Hematopoietic multipotent progenitor cell treated with erythropoietin and hydrocortisone succinate and interleukin-3 and kit ligand, for 4 days (in vitro differentiated cells): ENCODE data around the gene RAD51B.

Experiments
- DNase-seq: peaks from one replicate; pipeline ENCODE4 v3.0.0-alpha.2; 2015

Gene RAD51B

DNA sequence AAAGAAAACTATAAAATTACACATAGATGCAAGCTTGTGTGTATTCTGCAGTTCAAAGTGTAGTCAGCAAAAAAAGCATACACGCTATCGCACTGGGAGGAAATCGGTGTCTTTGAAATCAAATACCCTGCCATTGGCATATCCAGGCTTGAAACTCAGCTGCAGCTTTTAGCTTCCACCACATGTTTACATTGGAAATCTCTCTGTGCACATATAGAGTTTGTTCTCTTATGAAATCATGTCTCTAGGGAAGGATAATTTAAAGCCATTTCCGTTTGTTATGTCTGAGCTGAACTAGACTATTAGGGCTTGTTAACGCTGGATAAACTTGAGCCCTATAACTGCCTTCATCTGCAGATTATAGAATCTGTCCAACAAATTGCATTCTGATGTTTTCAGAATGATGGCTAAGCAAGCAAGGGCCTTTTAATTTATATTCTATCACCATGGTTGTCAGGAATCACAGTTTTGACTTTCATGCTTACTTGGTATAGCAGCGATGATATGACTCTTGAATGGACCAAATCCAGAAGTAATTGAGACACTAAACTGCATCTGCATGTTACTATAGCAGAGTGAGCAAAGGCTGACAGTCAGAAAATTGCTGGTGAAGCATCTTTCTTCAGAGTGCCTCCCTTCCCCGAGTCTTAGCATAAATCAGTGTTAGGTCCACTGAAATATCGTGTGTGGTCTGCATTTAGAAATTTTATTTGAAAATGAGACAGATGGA is 530.5 kb downstream of the RAD51B start:
- no peak for DNase-seq

DNA sequence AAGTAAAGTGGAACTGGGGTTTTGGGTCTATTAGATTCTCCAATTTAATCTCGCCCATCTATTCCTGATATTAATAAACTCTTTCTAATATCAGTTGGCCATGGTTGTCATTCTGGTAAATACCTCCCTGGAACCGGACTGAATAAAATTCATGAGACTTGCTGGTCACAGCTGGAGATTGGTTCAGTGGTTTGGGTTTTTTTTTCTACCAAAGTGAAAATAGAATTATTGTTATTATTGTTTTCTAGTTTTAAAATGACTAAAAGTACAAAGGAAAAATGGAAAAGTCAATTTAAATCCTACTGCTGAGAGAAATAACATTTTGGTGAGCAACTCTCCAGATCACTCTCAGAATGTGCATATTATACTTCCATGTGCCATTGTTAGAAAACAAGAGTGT is 535.8 kb downstream of the RAD51B start:
- DNase-seq, result no peak

DNA sequence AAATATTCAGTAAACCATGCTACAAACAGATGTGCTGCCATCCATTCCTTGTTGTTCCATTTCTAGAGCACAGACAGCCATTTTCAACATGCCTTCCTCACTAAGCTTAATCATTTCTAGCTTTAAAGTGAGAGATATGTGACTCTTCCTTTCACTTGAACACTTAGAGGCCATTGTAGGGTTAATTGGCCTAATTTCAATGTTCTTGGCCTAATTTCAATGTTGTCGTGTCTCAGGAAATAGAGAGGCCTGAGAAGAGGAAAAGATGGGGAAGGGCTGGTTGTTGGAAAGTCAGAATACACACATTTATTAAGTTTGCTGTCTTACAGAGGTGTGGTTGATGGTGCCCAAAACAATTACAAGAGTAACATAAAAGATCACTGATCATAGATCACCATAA is 538.2 kb downstream of the RAD51B start:
- no peak for DNase-seq

DNA sequence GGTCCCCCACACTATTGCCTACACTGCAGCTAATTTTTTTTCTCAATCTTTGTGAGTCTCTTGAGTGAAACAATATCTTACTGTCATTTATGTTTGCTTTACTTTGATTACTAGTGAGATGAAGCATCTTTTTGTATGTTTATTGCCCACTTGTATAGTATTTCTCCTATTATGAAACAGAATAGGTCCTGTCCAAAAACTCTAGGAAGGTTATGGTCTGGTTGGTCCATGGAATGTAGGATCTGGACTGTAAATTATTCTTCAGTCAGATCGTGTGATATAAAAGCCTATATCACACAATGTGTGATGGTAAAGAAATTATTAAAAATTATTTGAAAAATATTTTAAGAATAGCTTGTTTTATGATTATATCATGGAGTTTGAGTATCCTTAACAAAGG is 538.9 kb downstream of the RAD51B start:
- DNase-seq, result no peak

DNA sequence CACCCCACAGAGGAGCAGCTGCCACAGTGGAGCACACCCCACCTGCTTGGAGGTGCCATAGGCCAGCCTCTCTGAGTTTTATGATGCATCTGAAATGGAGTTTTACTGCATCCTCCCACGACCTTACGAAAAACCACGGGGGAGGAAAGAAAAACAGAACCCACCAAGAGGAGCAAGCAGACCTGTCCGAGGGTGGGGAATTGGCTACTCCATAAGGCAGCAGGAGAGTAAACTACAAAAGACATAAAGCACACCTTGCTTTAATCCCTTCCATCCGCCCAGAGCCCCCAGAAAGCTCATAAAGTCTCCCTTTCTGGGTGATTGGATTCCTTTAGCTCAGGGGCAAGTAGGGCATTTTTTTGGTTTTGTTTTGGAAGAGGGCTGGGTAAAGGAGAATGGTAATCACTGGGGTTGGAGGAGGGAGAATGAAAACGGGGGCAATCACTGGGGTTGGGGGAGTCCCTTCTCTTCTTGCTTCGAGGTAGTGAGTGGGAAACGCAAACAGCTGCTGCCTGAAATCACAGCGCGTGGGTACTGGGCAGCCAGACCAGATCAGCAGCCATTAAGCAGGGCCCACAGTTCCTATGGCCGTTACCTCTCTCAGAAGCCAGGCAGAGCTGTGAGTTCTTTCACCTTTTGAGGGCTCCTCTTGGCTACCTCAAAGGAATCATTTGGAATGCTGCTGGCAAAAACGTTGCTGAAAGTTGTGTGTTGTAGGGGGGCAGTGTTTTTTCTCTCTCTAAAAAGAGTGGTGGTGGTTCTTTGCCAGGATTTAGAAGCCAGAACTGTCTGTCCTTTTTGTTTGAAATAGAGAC is 539.6 kb downstream of the RAD51B start:
- no peak for DNase-seq

DNA sequence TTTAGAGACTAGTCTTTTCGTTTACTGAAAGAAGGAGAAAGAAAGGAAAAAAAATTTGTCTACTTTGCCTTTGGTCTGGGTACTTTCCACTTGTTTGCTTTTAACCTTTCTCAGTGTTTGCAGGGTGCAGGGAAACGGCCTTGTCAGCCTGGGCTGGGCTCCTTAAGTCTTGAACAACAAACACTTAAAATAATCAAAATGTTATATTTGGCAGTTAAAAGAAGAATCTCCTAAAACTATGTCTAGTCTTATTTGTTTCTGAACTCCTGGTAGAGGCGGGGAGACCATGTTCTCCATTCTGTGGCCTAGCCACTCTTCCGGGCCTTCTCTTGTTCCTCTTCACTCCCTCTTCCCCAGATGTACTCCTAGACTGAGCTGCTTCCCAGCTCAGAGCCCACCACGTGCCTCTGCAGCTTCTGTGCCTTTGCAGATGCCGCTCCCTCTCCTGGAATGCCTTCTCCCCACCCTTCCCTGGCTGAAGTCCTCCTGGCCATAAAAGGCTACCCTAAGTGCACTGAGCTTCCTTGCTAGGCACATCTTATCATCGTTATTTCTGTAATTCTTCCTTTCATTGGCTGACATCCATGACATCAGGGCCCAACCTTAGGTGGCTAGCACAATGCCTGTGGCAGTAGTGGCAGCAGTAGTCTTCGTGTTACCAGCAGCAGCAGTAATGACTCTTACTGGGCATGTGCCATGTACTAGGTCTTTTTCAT is 540.4 kb downstream of the RAD51B start:
- no peak for DNase-seq

DNA sequence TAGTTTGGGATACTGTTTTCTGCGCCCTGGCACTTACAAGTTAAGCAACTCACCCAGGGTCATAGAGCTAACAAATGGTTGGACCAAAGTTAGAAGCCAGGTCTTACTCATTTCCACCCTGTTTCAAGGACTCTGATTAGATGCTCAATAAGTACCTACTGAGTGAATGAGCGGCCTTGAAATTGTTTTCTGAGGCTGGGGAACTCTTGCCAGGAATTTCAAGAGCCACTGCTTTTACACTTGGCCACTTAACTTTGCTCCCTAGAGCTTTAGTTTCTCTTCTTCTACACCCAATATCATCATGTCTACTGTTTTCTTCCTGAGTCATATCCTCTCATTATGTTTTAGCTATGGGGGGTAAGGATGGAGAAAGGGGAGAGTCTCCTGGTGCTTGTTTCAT is 541.7 kb downstream of the RAD51B start:
- DNase-seq, result no peak

DNA sequence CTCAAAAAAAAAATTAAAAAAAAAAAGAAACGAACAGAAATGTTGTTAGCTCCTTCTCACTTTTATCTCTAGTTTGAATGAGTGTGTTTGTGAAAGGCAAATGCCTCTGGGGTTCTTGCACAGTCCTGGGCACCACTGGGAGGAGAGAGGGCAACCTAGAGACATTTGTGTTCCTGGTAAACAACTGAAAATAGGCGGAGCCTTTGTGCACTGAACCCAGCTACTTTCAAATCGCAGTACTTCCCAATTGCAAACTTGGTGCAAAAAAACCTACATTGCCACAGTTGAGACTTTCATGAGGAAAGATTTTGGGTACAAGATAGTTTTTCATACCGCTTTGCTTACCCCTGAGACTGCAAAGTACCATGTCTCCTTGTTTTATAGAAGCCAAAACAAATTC is 543.3 kb downstream of the RAD51B start:
- no peak for DNase-seq

DNA sequence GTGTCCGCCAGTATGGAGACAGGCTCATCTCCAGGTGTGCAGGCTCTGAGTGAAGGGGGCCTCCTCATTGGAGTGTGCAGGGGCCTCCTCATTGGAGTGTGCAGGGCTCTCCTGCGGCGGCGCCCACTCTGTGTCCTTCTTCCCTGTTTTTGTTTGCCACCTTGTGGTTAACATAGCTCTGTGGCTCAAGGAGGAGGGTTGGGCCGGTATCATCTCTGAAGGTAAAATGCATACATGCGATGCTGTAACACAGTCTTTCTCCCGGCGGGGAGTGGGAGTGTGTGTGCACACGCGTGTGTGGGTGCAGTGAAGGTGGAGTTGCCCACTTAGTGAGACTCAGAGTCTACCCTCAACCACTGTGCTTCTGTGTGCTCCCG is 543.9 kb downstream of the RAD51B start:
- DNase-seq, result no peak

DNA sequence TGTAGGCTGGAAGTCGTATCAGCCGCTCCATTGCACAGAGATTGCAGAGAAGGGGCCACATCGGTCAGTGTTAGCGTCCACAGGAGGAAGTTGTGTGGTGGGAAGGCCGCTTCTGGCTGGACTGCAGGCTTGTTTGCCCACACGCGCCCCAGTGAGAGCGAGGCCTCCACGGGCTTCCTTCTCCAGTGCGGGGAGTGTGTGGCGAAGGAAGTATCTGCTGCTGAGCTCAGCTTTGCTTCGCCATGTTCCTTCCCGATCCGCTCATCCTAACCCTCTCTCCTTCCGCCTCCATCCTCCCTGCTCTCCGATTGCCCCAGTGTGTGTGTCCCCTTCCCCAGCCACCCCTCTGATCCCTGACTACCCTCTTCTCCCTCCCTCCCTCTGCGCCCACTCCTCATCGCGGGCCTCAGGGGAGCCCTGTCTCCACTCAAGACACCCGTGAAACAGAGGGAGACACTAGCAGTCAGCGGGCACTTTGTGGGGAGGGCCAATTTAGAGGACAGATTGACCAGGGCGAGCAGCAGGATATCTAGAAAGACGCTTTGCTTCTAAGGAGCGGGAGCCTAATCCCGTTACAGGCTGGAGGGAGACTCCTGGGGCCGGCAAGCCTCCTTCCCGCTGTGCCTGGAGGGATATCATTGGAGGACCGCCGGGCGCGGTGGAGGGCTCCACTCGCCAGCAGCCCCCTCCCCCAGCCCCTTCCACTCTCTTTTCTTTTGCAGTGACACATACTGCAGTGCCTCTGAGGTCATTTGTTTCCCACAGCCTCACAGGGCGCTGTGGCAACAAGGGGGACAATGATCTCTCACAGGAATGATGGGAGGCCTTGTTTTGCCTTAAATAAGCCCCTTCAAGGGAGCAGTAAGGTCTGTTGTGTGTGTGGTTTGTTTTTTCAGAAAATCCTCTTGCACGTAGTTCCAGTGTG is 544.5 kb downstream of the RAD51B start:
- DNase-seq, result no peak

DNA sequence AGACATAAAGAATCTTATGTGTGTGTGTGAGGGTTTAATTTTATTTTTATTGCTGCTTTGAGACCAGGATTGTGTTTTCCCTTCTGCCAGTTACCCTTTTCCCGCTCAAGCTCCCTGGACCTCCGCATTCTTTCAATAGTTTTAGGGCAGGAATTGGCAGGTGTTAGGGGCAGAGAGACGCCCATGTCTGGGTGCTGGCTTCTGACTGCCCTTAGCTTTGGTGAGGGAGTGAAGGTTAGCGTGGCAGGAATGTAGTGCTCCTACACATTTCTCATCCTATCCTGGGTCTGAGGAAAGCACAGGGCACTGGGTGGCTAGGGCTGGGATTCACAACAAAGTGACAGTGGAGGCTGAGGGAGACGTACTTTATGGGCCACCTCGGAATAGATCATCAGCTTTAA is 545.2 kb downstream of the RAD51B start:
- no peak for DNase-seq

DNA sequence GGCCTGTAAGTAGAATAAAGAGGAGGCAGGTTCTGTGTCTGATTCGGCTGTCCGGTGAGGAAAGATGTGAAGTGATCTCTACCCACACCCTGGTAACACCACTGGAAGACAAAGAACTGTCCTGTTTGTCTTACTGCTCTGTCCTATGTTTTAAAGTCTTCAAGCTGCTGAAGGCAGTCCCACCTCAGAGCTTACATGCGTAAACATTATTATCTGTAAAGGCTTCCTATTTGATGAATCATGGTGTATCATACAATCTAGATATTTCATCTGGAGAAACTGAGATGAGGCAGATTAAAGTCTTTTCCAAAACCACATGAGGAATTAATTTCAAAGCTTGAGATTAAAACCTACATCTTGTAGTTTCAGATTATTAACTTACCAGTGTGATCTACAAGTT is 545.6 kb downstream of the RAD51B start:
- DNase-seq, result no peak

DNA sequence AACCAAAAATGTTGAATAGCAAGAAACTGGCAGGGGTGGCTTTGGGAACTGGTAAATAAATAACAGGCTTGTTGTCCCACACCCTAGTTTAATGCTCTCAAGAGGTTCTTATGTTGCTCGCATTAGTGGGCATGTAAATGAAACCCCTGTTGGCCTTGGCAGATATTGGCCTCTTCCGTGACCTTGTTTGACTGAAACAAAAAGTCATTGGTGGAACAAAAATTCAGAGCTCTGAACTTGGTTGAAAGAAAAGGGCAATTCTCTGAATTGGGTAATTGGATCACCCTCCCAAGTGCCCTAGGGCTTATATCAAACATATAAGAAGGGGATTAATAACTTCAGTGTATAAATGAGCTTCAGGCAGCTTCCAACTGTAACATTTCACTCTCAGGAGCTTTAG is 547.1 kb downstream of the RAD51B start:
- no peak for DNase-seq

DNA sequence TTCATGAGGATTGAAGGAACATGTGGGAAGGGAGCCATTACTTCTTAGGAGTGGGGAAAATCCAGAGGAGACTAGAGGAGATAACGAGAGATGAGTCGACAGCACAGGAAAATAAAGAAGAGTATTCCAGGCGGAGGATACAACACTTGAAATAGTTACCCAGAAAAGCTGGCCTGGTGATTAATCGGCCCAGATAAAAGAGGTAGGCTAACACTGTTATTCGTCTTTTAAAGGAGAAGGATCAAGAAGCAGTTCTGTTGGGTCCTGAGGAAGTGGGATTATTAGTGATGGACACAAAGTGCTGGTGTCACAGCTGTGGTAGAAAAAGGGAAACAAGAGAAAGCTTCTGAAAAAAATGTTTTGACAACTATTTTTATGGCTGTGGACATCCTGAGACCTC is 548.0 kb downstream of the RAD51B start:
- peak; percentile 41 for DNase-seq

DNA sequence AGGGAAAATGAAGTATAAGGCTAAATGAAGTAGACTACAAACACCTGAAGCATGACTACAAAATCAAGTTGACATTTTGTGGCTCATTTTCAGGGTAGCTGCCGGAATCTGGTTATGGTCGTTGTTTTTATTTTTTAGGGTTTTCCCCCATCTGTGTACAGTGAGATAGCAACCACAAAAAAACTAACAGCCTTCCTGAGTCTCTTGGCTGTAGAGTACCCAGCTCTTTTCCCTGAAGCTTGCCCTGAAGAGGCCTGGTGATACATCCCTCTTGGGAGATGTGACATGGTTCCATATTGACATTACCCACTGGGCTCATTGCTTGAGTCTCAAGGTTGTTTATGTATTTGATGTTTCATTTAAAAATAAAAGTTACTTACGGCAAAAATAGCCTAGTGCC is 549.3 kb downstream of the RAD51B start:
- peak; percentile 59 for DNase-seq

DNA sequence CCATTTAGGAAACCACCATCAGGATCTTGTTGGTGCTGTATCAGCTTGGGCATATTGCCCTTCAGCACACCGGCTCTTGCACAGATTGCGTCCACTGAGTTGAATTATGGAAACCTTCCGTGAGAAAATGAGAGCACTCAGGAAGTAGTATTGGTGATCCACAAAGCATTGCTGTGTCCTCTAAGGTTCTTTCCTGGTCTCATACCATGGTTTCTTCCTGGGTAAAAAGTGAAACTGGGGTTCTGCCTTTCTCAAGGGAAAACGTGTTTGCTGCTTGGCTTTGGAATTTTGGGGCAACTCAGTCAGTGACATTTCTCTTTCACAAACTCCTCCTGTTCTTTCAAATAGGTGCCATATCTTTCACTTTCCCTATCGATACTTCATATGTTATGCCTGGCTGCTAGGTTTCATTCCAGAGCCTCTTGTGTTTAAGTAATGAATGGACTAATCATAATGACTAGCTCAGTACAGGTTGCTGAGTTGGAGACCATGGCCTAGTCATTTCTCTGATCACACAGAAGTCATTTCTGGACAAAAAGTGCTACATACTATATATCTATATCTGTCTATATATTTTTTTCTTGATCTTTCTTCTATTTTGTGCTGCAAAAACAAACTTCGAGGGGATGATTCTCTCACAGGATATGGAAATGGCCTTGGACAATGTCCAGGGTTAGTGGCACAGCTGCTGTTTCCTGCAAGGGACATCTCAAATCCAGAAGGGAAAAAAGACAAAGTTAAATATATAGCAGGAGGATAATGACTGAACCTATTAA is 549.9 kb downstream of the RAD51B start:
- no peak for DNase-seq

DNA sequence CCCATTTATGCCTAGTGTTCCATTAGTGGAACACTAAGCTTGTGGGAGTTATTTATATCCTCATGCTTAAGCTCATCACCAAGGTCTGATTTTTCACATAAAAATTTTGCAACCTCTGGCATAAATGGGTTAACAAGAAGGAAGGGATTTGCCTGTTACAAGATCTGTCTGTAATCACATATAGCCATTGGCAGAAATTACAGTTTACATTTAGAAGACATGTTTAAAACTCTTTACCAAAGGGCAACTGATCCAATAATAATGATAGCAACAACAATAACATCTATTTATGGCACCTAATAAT is 550.4 kb downstream of the RAD51B start:
- DNase-seq, result no peak

DNA sequence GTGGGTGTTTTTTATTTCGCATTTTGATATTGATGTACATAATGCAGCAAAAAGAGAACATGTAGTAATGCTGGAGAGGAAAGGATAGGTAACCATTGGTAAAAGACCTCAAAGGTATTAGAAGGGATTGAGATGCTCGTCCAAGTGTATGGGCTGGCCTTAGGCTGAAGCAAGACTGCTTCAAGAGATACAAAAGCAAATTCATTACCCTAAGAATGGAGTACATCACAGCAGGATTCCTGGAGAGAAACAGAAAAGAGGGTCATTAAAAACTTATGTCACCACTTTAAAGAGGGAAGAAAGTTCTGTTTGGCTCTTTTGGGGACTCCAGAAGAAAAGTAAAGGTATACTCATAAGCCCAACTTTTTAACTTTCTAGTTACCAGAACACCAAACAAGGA is 552.8 kb downstream of the RAD51B start:
- no peak for DNase-seq

DNA sequence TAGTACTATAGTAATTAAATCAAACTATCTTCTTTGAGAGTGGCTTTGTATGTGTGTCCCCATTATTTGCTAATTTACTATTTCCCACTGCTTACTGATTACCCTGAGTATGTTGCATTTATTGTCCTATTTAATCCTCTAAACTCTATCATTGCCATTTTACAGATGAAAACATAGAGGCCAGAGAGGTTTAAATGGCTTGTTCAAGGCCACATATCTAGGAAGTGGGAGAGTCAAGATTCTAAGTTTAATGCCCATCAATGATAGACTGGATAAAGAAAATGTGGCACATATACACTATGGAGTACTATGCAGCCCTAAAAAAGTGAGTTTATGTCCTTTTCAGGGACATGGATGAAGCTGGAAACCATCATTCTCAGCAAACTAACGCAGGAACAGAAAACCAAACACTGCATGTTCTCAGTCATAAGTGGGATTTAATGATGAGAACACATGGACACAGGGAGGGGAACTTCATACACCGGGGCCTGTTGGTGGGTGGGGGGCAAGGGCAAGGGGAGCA is 553.6 kb downstream of the RAD51B start:
- no peak for DNase-seq

DNA sequence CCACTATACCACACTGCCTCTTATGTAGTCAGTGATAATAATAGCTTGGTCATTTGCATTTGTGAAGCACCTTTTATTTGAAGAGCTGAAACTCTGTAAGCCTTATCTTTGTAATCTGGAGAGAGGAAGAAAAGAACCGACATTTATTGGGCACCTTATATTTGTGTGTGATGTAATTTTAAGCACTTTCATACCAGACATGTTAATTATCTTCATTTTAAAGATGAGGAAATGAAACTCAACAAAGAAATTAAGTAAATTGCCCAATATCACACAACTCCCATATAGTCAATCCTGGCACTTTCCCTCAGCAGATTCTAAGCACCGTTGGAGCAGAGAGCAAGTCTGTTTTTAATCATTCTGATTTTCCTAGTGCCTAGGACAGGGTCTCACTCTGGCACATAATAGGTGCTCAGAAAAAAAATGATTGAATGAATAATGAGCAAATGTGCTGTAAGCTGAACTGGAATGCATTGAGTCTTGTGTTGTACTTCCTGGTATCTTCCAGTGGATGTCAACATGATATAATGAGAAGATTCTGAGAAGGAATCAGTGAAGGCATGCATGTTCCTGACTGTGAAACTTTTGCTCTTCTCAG is 554.4 kb downstream of the RAD51B start:
- no peak for DNase-seq

DNA sequence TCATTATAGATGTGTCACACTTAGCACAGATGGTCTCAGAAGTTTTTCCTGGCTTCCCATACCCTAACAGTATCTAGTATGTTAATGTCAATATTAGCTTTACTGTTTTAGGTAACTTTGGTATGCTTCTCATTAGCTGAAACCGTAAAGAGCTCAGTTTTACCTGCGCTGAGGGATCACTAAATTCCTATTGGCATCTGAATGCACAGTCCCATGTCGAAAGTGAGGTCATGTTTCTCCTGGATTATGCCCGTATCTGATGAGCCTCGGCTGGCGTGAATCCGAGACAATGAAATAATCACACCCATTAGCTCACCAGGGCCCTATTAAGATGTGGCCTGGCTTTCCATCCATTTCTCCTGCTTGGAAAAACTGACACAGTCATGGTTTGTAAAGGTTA is 555.1 kb downstream of the RAD51B start:
- DNase-seq, result no peak

DNA sequence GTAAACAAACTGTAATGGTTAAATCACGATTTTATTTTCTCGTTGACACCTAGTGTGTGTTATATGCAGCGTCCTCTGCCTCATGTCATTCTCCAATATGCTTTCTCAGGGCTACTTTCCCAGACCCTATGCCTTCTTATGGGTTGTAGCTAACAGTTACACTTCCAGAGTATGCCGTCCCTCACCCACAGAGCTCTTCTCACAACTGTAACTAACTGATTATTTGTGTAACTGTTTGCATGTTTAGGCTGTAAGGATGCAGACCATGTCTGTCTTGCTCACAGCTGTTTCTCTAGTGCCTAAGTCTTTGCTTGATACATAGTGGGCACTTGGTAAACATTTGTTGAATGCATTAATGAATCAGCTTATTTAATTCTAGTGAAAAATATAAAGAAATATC is 555.8 kb downstream of the RAD51B start:
- DNase-seq, result no peak
